ENCODE results near the gene ELMO3. TPM values are rescaled to one million over a fixed set of nuclear protein-coding genes. Genes with fewer than 3 reads are reported as not detected.

The ELMO3 gene
- total and polyA plus RNA-seq, 2 donors (not counting 1 experiment from before 2014, with no cell fraction given), result 0.33 to 0.36 TPM

DNA sequence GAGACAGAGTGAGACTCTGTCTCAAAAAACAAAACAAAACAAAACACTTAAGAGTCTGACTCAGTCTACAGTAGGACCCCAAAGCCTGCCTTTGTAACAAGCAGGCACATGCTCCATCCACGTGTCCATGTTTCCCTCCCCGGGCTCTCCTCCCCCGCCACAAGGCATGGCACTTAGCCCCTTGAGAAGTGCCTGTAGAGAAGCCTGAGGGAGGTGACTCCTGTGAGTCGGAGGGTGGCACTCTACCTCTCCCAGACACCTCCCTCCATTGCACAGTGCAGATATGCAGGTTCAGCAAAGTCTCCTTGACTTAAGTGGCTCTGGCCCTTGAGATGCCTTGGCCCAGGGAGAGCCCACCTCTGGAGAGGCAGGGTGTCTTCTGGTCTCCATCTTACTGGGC, 41.6 kb downstream of the ELMO3 start:
- Histone ChIP-seq H2AFZ (ENCODE audit: low read length) (no peak overlapping the region), H4K20me1 (ENCODE audit: control insufficient read depth, extremely low read depth, insufficient read depth, low read length) (no peaks in the 10 kb centered on the region), H3K36me3 (ENCODE audit: control insufficient read depth, insufficient read depth, low read length) (peaks cover 30% of the 10 kb centered on the region), H3K4me2 (ENCODE audit: extremely low read depth, insufficient read depth, low read length) (peak overlapping the region; percentile 23), H3K27ac (ENCODE audit: insufficient read depth, low read length) (peak overlapping the region; percentile 75), H3K9ac (ENCODE audit: insufficient read depth, low read length) (peak overlapping the region; percentile 57), H3K4me3 (replicated peaks in 1 of 4; ENCODE audit: control extremely low read depth in 1 of 4, insufficient read depth in 1 of 4, low read depth in 3 of 4, low read length in 4 of 4) (no peak overlapping the region), H3K9me3 (ENCODE audit: control insufficient read depth, insufficient read depth, low read depth, low read length) (no peaks in the 10 kb centered on the region), H3K27me3 (ENCODE audit: control insufficient read depth, insufficient read depth, low read length) (no peaks in the 10 kb centered on the region), H3K4me1 (ENCODE audit: control insufficient read depth, extremely low read depth, insufficient read depth, low read length) (peaks cover 52% of the 10 kb centered on the region), H3K79me2 (ENCODE audit: control insufficient read depth, insufficient read depth, low read length) (peaks cover 43% of the 10 kb centered on the region)
- TF ChIP-seq, protein P1, sequence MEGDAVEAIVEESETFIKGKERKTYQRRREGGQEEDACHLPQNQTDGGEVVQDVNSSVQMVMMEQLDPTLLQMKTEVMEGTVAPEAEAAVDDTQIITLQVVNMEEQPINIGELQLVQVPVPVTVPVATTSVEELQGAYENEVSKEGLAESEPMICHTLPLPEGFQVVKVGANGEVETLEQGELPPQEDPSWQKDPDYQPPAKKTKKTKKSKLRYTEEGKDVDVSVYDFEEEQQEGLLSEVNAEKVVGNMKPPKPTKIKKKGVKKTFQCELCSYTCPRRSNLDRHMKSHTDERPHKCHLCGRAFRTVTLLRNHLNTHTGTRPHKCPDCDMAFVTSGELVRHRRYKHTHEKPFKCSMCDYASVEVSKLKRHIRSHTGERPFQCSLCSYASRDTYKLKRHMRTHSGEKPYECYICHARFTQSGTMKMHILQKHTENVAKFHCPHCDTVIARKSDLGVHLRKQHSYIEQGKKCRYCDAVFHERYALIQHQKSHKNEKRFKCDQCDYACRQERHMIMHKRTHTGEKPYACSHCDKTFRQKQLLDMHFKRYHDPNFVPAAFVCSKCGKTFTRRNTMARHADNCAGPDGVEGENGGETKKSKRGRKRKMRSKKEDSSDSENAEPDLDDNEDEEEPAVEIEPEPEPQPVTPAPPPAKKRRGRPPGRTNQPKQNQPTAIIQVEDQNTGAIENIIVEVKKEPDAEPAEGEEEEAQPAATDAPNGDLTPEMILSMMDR (conservative IDR thresholded peaks at IDR 0.05 in 1 of 2, IDR thresholded peaks at IDR 0.05 in 1 of 2; ENCODE audit: low read depth in 1 of 2, low read length in 2 of 2), result no peak
- TF ChIP-seq EZH2 (IDR thresholded peaks at IDR 0.05; ENCODE audit: low read length, missing control alignments), result no peak
- peak in 1 of 2 donors; percentile 59 for DNase-seq (ENCODE audit: low read depth in 2 of 2)

GRCh38 chr16:67241008-67241900, 42.3 kb downstream of the ELMO3 start:
- H3K4me3 ChIP-seq (replicated peaks in 1 of 4; ENCODE audit: control extremely low read depth in 1 of 4, insufficient read depth in 1 of 4, low read depth in 3 of 4, low read length in 4 of 4), result no peak overlapping the region
- peaks cover 53% of the 10 kb centered on the region for H3K4me1 ChIP-seq (ENCODE audit: control insufficient read depth, extremely low read depth, insufficient read depth, low read length)
- no peak for TF ChIP-seq EZH2 (IDR thresholded peaks at IDR 0.05; ENCODE audit: low read length, missing control alignments)
- TF ChIP-seq, protein P1 (conservative IDR thresholded peaks at IDR 0.05 in 1 of 2, IDR thresholded peaks at IDR 0.05 in 1 of 2; ENCODE audit: low read depth in 1 of 2, low read length in 2 of 2), result no peak
- H3K4me2 ChIP-seq (ENCODE audit: extremely low read depth, insufficient read depth, low read length), result peak overlapping the region; percentile 63
- H3K27me3 ChIP-seq (ENCODE audit: control insufficient read depth, insufficient read depth, low read length), result no peaks in the 10 kb centered on the region
- peaks cover 23% of the 10 kb centered on the region for H3K36me3 ChIP-seq (ENCODE audit: control insufficient read depth, insufficient read depth, low read length)
- peaks cover 43% of the 10 kb centered on the region for H3K79me2 ChIP-seq (ENCODE audit: control insufficient read depth, insufficient read depth, low read length)
- H3K9me3 ChIP-seq (ENCODE audit: control insufficient read depth, insufficient read depth, low read depth, low read length), result no peaks in the 10 kb centered on the region
- peak; percentile 74 to 86 for DNase-seq (ENCODE audit: low read depth in 2 of 2)
- H4K20me1 ChIP-seq (ENCODE audit: control insufficient read depth, extremely low read depth, insufficient read depth, low read length), result no peaks in the 10 kb centered on the region
- peak overlapping the region; percentile 75 for H3K27ac ChIP-seq (ENCODE audit: insufficient read depth, low read length)
- peak overlapping the region; percentile 36 for H3K9ac ChIP-seq (ENCODE audit: insufficient read depth, low read length)
- H2AFZ ChIP-seq (ENCODE audit: low read length), result no peak overlapping the region

DNA sequence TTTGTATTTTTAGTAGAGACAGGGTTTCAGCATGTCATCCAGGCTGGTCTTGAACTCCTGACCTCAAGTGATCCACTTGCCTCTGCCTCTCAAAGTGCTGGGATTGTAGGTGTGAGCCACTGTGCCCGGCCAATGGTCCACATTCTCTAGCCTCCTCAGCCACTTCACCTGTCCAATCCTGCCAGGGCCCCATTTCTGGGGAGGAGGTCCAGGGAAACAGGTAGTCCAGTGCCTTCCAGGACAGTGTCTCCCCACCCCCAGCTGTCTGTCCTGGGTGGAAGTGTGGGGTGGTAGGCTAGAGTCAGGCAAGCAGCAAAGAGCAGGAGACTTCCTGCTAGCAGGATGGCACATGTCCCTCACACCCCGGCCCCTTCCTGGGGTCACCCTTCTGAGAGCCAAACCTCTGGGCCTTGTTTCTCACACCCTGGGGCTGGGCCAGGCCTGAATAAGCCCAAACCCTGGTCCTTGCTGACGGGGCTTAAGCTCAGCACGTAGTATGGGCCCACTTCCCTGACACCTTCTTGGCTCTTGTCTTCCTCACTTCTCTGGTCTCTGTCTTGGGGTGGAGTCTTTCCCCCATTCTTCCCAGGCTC, 43.3 kb downstream of the ELMO3 start:
- H3K4me2 ChIP-seq (ENCODE audit: extremely low read depth, insufficient read depth, low read length), result peak overlapping the region; percentile 4
- no peak overlapping the region for H3K9ac ChIP-seq (ENCODE audit: insufficient read depth, low read length)
- peak in 1 of 2 donors; percentile 55 for DNase-seq (ENCODE audit: low read depth in 2 of 2)

More for the DNA sequence above, 43.3 kb downstream of the ELMO3 start:
- peaks cover 53% of the 10 kb centered on the region for H3K4me1 ChIP-seq (ENCODE audit: control insufficient read depth, extremely low read depth, insufficient read depth, low read length)
- no peaks in the 10 kb centered on the region for H3K27me3 ChIP-seq (ENCODE audit: control insufficient read depth, insufficient read depth, low read length)
- H3K27ac ChIP-seq (ENCODE audit: insufficient read depth, low read length), result peak overlapping the region; percentile 75
- H3K4me3 ChIP-seq (replicated peaks in 1 of 4; ENCODE audit: control extremely low read depth in 1 of 4, insufficient read depth in 1 of 4, low read depth in 3 of 4, low read length in 4 of 4), result no peak overlapping the region
- no peaks in the 10 kb centered on the region for H4K20me1 ChIP-seq (ENCODE audit: control insufficient read depth, extremely low read depth, insufficient read depth, low read length)
- H3K79me2 ChIP-seq (ENCODE audit: control insufficient read depth, insufficient read depth, low read length), result peaks cover 44% of the 10 kb centered on the region
- H3K36me3 ChIP-seq (ENCODE audit: control insufficient read depth, insufficient read depth, low read length), result peaks cover 15% of the 10 kb centered on the region
- no peaks in the 10 kb centered on the region for H3K9me3 ChIP-seq (ENCODE audit: control insufficient read depth, insufficient read depth, low read depth, low read length)
- no peak for TF ChIP-seq EZH2 (IDR thresholded peaks at IDR 0.05; ENCODE audit: low read length, missing control alignments)
- TF ChIP-seq, protein P1 (conservative IDR thresholded peaks at IDR 0.05 in 1 of 2, IDR thresholded peaks at IDR 0.05 in 1 of 2; ENCODE audit: low read depth in 1 of 2, low read length in 2 of 2), result no peak
- no peak overlapping the region for H2AFZ ChIP-seq (ENCODE audit: low read length)

Data from fibroblast of lung (primary cell).